Kidney (tissue), 14 donors: ENCODE results near the gene MAPRE3. TPM values are rescaled to one million over a fixed set of nuclear protein-coding genes. Genes with fewer than 3 reads are reported as not detected.

ENCODE experiments used
- DNase-seq, 5 donors: peaks; one replicate each; pipeline ENCODE4 v3.0.0-alpha.2; 2013 to 2020
- FAIRE-seq: peaks from 2 replicates; lab custom pipeline; 2012; peaks lifted over from hg19 to GRCh38; lab: Jason Lieb, UNC
- H3K27ac ChIP-seq, 2 donors: one replicate each; pipeline ENCODE4 v1.7.0; 2013; ENCODE audit warnings: low read depth in 2 of 2, low read length in 2 of 2, inconsistent platforms in 1 of 2
- H3K27me3 ChIP-seq: one replicate; pipeline ENCODE4 v1.7.1; 2013; ENCODE audit warnings: low read length, inconsistent platforms; ENCODE audit not compliant: control insufficient read depth, insufficient read depth
- H3K36me3 ChIP-seq, 3 donors: one replicate each; pipeline versions ENCODE4 v1.7.0 to v1.7.1; 2013; ENCODE audit warnings: low read length in 3 of 3, control low read depth in 1 of 3, inconsistent platforms in 1 of 3; ENCODE audit not compliant: insufficient read depth in 3 of 3, control insufficient read depth in 2 of 3
- H3K4me1 ChIP-seq, 3 donors: one replicate each; pipeline versions ENCODE4 v1.7.0 to v1.7.1; 2013; ENCODE audit warnings: low read length in 3 of 3, inconsistent platforms in 1 of 3, low read depth in 1 of 3; ENCODE audit not compliant: control insufficient read depth in 2 of 3, insufficient read depth in 2 of 3
- H3K4me3 ChIP-seq, 3 donors: one replicate each; pipeline versions ENCODE4 v1.7.0 to v1.8.1; 2013; ENCODE audit warnings: low read length in 3 of 3, control low read depth in 1 of 3, inconsistent platforms in 1 of 3
- H3K9ac ChIP-seq, 3 donors: one replicate each; pipeline versions ENCODE4 v1.7.0 to v1.7.1; 2013; ENCODE audit warnings: low read length in 3 of 3, control low read depth in 1 of 3, inconsistent platforms in 1 of 3
- H3K9me3 ChIP-seq, 3 donors: one replicate each; pipeline versions ENCODE4 v1.7.0 to v1.7.1; 2013; ENCODE audit warnings: low read length in 3 of 3, control low read depth in 1 of 3, inconsistent platforms in 1 of 3; ENCODE audit not compliant: control insufficient read depth in 2 of 3, insufficient read depth in 1 of 3
- CTCF ChIP-seq: IDR thresholded peaks from 3 replicates; pipeline ENCODE4 v1.5.1; 2012; ENCODE audit warnings: mild to moderate bottlenecking, moderate library complexity, borderline replicate concordance; ENCODE audit not compliant: insufficient read depth; ENCODE audit errors: extremely low read depth
- intact Hi-C: fragments of 100-400 bp; cut with DNase I; formaldehyde crosslinking; loops from one replicate; pipeline ENCODE4 v1.11.1; 2022
- polyA plus RNA-seq: library from polyadenylated mRNA; stranded (reverse); fragments of 350-450 nt; fragmentation: Illumina TruSeq; extraction: RNeasy Lipid Tissue Mini Kit (QIAGEN cat#74804); gene quantifications from one replicate; pipeline ENCODE4 v1.2.3, GENCODE V29; 2014; ENCODE audit warnings: low read depth, low replicate concordance; ENCODE audit not compliant: insufficient read depth
- total RNA-seq: library from RNA; stranded (reverse); fragmentation: NEBNext Ultra II Directional; extraction: Animal tissue kit (Norgen Biotek cat#: 25700); gene quantifications from one replicate; pipeline ENCODE4 v1.2.1, GENCODE V29; 2021
- donor health status: control.
- donor health status: control.
- donor health status: control.
- donor health status: control.
- donor health status: control.
- donor health status: DM: yes; HTN: yes; CAD: no.
- donor health status: Normal renal cell carcinoma (clear cell type).

MAPRE3 gene
- total and polyA plus RNA-seq, 2 donors from 2014 or later: 17.9 to 49.6 TPM

- Histone ChIP-seq H3K9me3 (no peaks in the 10 kb centered on the region), H3K36me3 (no peaks in the 10 kb centered on the region), H3K4me3 (no peak overlapping the region), H3K27ac (no peak overlapping the region), H3K4me1 (no peaks in the 10 kb centered on the region), H3K9ac (no peak overlapping the region), H3K27me3 (no peaks in the 10 kb centered on the region)
- no peak for TF ChIP-seq CTCF
- no peak for DNase-seq
- intact Hi-C loops: no loop called here
- no peak for FAIRE-seq
Observed at GRCh38 chr2:27003857-27004256, 33.4 kb downstream of the MAPRE3 start.

GRCh38 chr2:27006602-27007415 is 36.4 kb downstream of the MAPRE3 start:
- no peak for DNase-seq
- intact Hi-C loops: no loop called here
- H3K36me3 ChIP-seq: no peaks in the 10 kb centered on the region
- no peak overlapping the region for H3K4me3 ChIP-seq
- H3K4me1 ChIP-seq: no peaks in the 10 kb centered on the region
- no peaks in the 10 kb centered on the region for H3K27me3 ChIP-seq
- no peak for TF ChIP-seq CTCF
- H3K27ac ChIP-seq: no peak overlapping the region
- H3K9me3 ChIP-seq: no peaks in the 10 kb centered on the region
- no peak overlapping the region for H3K9ac ChIP-seq
- no peak for FAIRE-seq

GRCh38 chr2:27007416-27008374 is 37.3 kb downstream of the MAPRE3 start:
- H3K27ac ChIP-seq: no peak overlapping the region
- no peaks in the 10 kb centered on the region for H3K9me3 ChIP-seq
- intact Hi-C loops: no loop called here
- DNase-seq: no peak
- no peak for FAIRE-seq
- H3K4me3 ChIP-seq: no peak overlapping the region
- no peaks in the 10 kb centered on the region for H3K36me3 ChIP-seq
- no peaks in the 10 kb centered on the region for H3K27me3 ChIP-seq
- H3K9ac ChIP-seq: no peak overlapping the region
- H3K4me1 ChIP-seq: no peaks in the 10 kb centered on the region
- no peak for TF ChIP-seq CTCF
